ENCODE measurements around the gene EEF2KMT. TPM values are rescaled to one million over a fixed set of nuclear protein-coding genes. Genes with fewer than 3 reads are reported as not detected.
A peak's percentile ranks its signal among the peaks of the same experiment; 100 is the strongest.

EEF2KMT gene
- total and polyA plus RNA-seq, 2 of the 8 experiments (the other 6 are each of a cell fraction or from before 2014, with no cell fraction given) = 35.8 to 37.0 TPM

- peak within 1 kb of the TSS; percentile 88 to 100 for H3K4me2 ChIP-seq (ENCODE audit: insufficient read depth in 1 of 2, low read depth in 2 of 2, low read length in 2 of 2)
- peak within 1 kb of the TSS; percentile 63; the same call in 1 of the 2 replicates for H2AFZ ChIP-seq (ENCODE audit: low read length)
- peak within 1 kb of the TSS; percentile 75; the same call in 1 of the 2 replicates for H2BK5ac ChIP-seq (ENCODE audit: low read depth, low read length)
- no peak within 1 kb of the TSS for H3K14ac ChIP-seq (ENCODE audit: insufficient read length)
- H3K36me3 ChIP-seq (ENCODE audit: control insufficient read depth in 2 of 4, insufficient read depth in 4 of 4, low read length in 3 of 4) = peaks cover 0 to 21% (median 8%) of the 10 kb centered on the region in 4 experiments; a peak in 6 of 8 replicates
- H4K8ac ChIP-seq (ENCODE audit: extremely low read depth, insufficient read depth, low read length) = peak within 1 kb of the TSS; percentile 92
- no peak for FAIRE-seq
- 4% methylated on average over 48 of the region's 53 CpGs; no CpG with 5 or more reads in 1 of the 2 experiments for WGBS, 2 experiments (ENCODE audit: extremely low coverage in 1 of 2, insufficient coverage in 1 of 2, insufficient read length in 1 of 2, insufficient replicate concordance in 2 of 2, low coverage in 1 of 2, low lambda C conversion rate in 2 of 2, missing lambda C conversion rate in 1 of 2)
- peak in 1 of 2 experiments; percentile 94 for DNase-seq (ENCODE audit: low read depth in 1 of 2, low spot score in 2 of 2)
- no peak within 1 kb of the TSS for H2BK20ac ChIP-seq (ENCODE audit: low read length)
- H3K56ac ChIP-seq (replicated peaks; ENCODE audit: insufficient read length, low read depth, low read length) = peak within 1 kb of the TSS; percentile 90
- peak within 1 kb of the TSS; percentile 84 for H4K91ac ChIP-seq (replicated peaks; ENCODE audit: insufficient read length, low read length)
- peaks cover 0 to 6% (median 5%) of the 10 kb centered on the region in 4 experiments; a peak in 5 of 7 replicates for H3K4me1 ChIP-seq (replicated peaks in 1 of 4; ENCODE audit: control insufficient read depth in 3 of 4, insufficient read depth in 4 of 4, low read length in 3 of 4)
- peak within 1 kb of the TSS; percentile 50 for H3K27ac ChIP-seq (ENCODE audit: low read depth, low read length)
- H3K23me2 ChIP-seq (ENCODE audit: low read depth, low read length) = peaks cover 6% of the 10 kb centered on the region
- H3K18ac ChIP-seq (ENCODE audit: extremely low read depth, low read length) = peak within 1 kb of the TSS; percentile 73; the same call in 1 of the 2 replicates
- peak within 1 kb of the TSS; percentile 61 for H2BK120ac ChIP-seq (replicated peaks; ENCODE audit: low read depth, low read length)
- peak within 1 kb of the TSS; percentile 59 to 87 (median 77) for H3K4me3 ChIP-seq (ENCODE audit: extremely low read depth in 1 of 4, insufficient read depth in 2 of 4, low read depth in 3 of 4, low read length in 4 of 4)
- peak within 1 kb of the TSS; percentile 53; the same call in 1 of the 2 replicates for H2BK15ac ChIP-seq (ENCODE audit: low read length)
- H3K9ac ChIP-seq (replicated peaks in 1 of 4; ENCODE audit: extremely low read depth in 1 of 4, low read depth in 3 of 4, low read length in 3 of 4) = peak within 1 kb of the TSS; percentile 61 to 89 (median 82)
- no peak within 1 kb of the TSS for H3K23ac ChIP-seq (ENCODE audit: insufficient read length)
- H3K27me3 ChIP-seq (replicated peaks in 1 of 4; ENCODE audit: control insufficient read depth in 3 of 4, extremely low read depth in 1 of 4, insufficient read depth in 3 of 4, low read length in 3 of 4) = 0 out of 7 replicates have a peak, but pooled peaks cover 0 to 3% (median 0%) of the 10 kb centered on the region in 4 experiments
- H2AK5ac ChIP-seq (ENCODE audit: low read depth, low read length) = no peak within 1 kb of the TSS; the same call in 1 of the 2 replicates
- CTCF ChIA-PET (ENCODE audit: partially characterized antibody) = interaction anchor here (0.7 to 27.9 kb wide), 5 partner anchors 13 to 83 kb away, joined by 3 to 625 read pairs (median 3); partner anchors contain the start of gene C16orf89
- POLR2A ChIA-PET (ENCODE audit: partially characterized antibody) = interaction anchor here (0.9 to 2.7 kb wide), 7 partner anchors 8 to 90 kb away, joined by 3 to 17 read pairs (median 3); no protein-coding TSS in a partner anchor
- H3K4ac ChIP-seq (replicated peaks; ENCODE audit: insufficient read length, low read depth, low read length) = peak within 1 kb of the TSS; percentile 70
- H4K5ac ChIP-seq (ENCODE audit: insufficient read length, low read depth, low read length) = peak within 1 kb of the TSS; percentile 40
- H3K79me1 ChIP-seq (ENCODE audit: low read depth, low read length) = peaks cover 4% of the 10 kb centered on the region; the same call in 1 of the 2 replicates
- peaks cover 7 to 22% of the 10 kb centered on the region in 2 experiments for H3K79me2 ChIP-seq (ENCODE audit: control insufficient read depth in 1 of 2, insufficient read depth in 2 of 2, low read length in 2 of 2)
- 0 out of 2 replicates have a peak within 1 kb of the TSS, but pooled peaks have one; percentile 33 for H2BK12ac ChIP-seq (ENCODE audit: low read depth, low read length)
- no peaks in the 10 kb centered on the region for H3K9me3 ChIP-seq (ENCODE audit: insufficient read depth in 2 of 2, low read depth in 1 of 2, low read length in 1 of 2)
- H4K20me1 ChIP-seq (replicated peaks in 1 of 2; ENCODE audit: control insufficient read depth in 1 of 2, insufficient read depth in 2 of 2, low read length in 2 of 2) = peaks cover 0 to 1% of the 10 kb centered on the region in 2 experiments
- TF ChIP-seq ATF2 (IDR thresholded peaks at IDR 0.05; ENCODE audit: low read length) (peak; percentile 49; the same call in 1 of the 2 replicates), ATF3 (IDR thresholded peaks at IDR 0.05; ENCODE audit: insufficient read depth, low read depth, low read length) (peak; percentile 84), SP2 (IDR thresholded peaks at IDR 0.05; ENCODE audit: low read length) (no peak), BCL11A (IDR thresholded peaks at IDR 0.05; ENCODE audit: low read depth in 2 of 2, low read length in 2 of 2) (no peak), CBX5 (IDR thresholded peaks at IDR 0.05; ENCODE audit: low read depth, low read length) (no peak), CEBPB (IDR thresholded peaks at IDR 0.05; ENCODE audit: low read depth, low read length) (no peak), SP4 (IDR thresholded peaks at IDR 0.05; ENCODE audit: low read length) (peak; percentile 91; the same call in 1 of the 2 replicates), HDAC2 (IDR thresholded peaks at IDR 0.05; ENCODE audit: borderline replicate concordance in 1 of 2, low read depth in 2 of 2, low read length in 2 of 2) (peak in 1 of 2 experiments; percentile 98; a peak in 2 of 4 replicates)
These were observed 25.8 kb downstream of the EEF2KMT start, which contains the start of gene ALG1 for GRCh38 chr16:5071681-5072333. ALG1 (plus strand) TSS chr16:5071843; CDS start chr16:5071850, 7 bp downstream.

All from H1 (cell line).